HUES48 (cell line): ENCODE results near the gene RMND1.

Experiments used
- H3K27ac ChIP-seq: one replicate; pipeline ENCODE4 v1.7.0; 2013; ENCODE audit warnings: low read depth, low read length, inconsistent platforms
- H3K27me3 ChIP-seq: 2 replicates; pipeline ENCODE4 v1.6.1; 2013; ENCODE audit warnings: mild to moderate bottlenecking, low read length; ENCODE audit not compliant: control insufficient read depth, insufficient read depth
- H3K36me3 ChIP-seq: 2 replicates; pipeline ENCODE4 v1.6.1; 2013; ENCODE audit warnings: low read length; ENCODE audit not compliant: control insufficient read depth, insufficient read depth
- H3K4me1 ChIP-seq: 2 replicates; pipeline ENCODE4 v1.6.1; 2013; ENCODE audit warnings: mild to moderate bottlenecking, low read length; ENCODE audit not compliant: control insufficient read depth, insufficient read depth
- H3K4me3 ChIP-seq: 2 replicates; pipeline ENCODE4 v1.5.1; 2013; ENCODE audit warnings: mild to moderate bottlenecking, low read depth, low read length
- H3K9ac ChIP-seq: 2 replicates; pipeline ENCODE4 v1.6.1; 2013; ENCODE audit warnings: mild to moderate bottlenecking, low read depth, low read length, moderate library complexity
- H3K9me3 ChIP-seq: 2 replicates; pipeline ENCODE4 v1.6.1; 2013; ENCODE audit warnings: low read length; ENCODE audit not compliant: control insufficient read depth, insufficient read depth

Gene RMND1

GRCh38 chr6:151417477-151417876, 34.4 kb downstream of the RMND1 start:
- Histone ChIP-seq H3K9me3 (no peaks in the 10 kb centered on the region), H3K9ac (no peak overlapping the region), H3K4me3 (no peak overlapping the region), H3K36me3 (peaks cover 92% of the 10 kb centered on the region), H3K27ac (no peak overlapping the region), H3K27me3 (no peaks in the 10 kb centered on the region), H3K4me1 (no peaks in the 10 kb centered on the region)

DNA sequence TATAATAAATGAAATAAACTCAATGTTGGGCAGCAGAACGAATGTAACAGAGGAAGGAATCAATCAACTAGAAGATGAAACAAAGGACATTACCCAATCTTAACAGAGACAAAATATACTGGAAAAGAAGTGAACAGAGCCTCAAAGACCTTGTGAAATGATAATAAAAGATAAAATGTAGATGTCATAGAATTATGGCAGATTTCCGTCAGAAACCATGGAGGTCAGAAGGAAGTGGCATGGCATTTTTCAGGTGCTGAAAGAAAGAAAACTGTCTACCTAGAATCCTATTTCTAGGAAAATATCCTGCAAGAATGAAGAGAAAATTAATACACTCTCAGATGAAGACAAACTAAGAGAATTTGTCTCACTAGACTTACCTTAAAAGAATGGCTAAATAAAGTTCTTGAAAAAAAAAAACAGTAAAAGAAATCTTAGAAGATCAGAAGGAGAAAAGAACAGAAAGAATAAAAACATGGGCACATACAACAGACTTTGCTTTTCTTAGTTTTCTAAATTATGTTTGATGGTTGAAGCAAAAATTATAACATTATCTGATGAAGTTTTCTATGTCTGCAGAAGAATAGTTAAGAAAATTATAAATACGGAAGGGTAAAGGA, 37.2 kb downstream of the RMND1 start:
- Histone ChIP-seq H3K9ac (no peak overlapping the region), H3K9me3 (no peaks in the 10 kb centered on the region), H3K4me3 (no peak overlapping the region), H3K4me1 (no peaks in the 10 kb centered on the region), H3K36me3 (peaks cover 84% of the 10 kb centered on the region), H3K27ac (no peak overlapping the region), H3K27me3 (no peaks in the 10 kb centered on the region)

- H3K4me3 ChIP-seq, result no peak overlapping the region
- H3K27me3 ChIP-seq, result no peaks in the 10 kb centered on the region
- peaks cover 79% of the 10 kb centered on the region for H3K36me3 ChIP-seq
- no peaks in the 10 kb centered on the region for H3K4me1 ChIP-seq
- no peak overlapping the region for H3K9ac ChIP-seq
- H3K9me3 ChIP-seq, result no peaks in the 10 kb centered on the region
- H3K27ac ChIP-seq, result no peak overlapping the region
Observed at GRCh38 chr6:151413372-151414145, 38.4 kb downstream of the RMND1 start.

- Histone ChIP-seq H3K36me3 (peaks cover 79% of the 10 kb centered on the region), H3K27me3 (no peaks in the 10 kb centered on the region), H3K27ac (no peak overlapping the region), H3K9ac (no peak overlapping the region), H3K4me3 (no peak overlapping the region), H3K4me1 (no peaks in the 10 kb centered on the region), H3K9me3 (no peaks in the 10 kb centered on the region)
Observed at GRCh38 chr6:151412909-151413308, 39.0 kb downstream of the RMND1 start.

DNA sequence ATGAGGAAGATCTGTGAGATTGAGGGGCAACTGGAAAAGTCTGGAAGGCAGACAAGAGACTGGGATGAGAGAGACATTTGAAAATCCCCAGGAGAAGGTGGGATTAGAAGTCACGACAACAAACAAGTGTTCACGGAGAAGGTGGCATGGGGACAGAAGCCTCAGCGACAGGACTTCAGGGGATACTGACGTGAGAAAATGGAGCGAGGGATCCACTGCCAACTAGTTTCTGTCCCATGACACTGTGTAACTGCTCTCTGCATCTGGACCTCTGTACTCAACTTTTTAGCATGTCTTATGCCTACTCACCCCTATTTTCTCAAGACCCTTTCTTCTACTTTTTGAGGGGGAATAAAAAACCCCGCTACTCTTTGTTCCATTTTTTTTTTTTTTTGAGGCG, 42.2 kb downstream of the RMND1 start:
- no peak overlapping the region for H3K27ac ChIP-seq
- no peaks in the 10 kb centered on the region for H3K9me3 ChIP-seq
- no peak overlapping the region for H3K4me3 ChIP-seq
- peaks cover 71% of the 10 kb centered on the region for H3K36me3 ChIP-seq
- H3K9ac ChIP-seq, result no peak overlapping the region
- H3K27me3 ChIP-seq, result no peaks in the 10 kb centered on the region
- H3K4me1 ChIP-seq, result no peaks in the 10 kb centered on the region

- Histone ChIP-seq H3K9ac (no peak overlapping the region), H3K9me3 (no peaks in the 10 kb centered on the region), H3K4me1 (no peaks in the 10 kb centered on the region), H3K27ac (no peak overlapping the region), H3K27me3 (no peaks in the 10 kb centered on the region), H3K36me3 (peaks cover 71% of the 10 kb centered on the region), H3K4me3 (no peak overlapping the region)
Observed at GRCh38 chr6:151409260-151409659, 42.7 kb downstream of the RMND1 start.

- H3K27me3 ChIP-seq, result no peaks in the 10 kb centered on the region
- H3K4me3 ChIP-seq, result no peak overlapping the region
- no peaks in the 10 kb centered on the region for H3K9me3 ChIP-seq
- H3K36me3 ChIP-seq, result peaks cover 69% of the 10 kb centered on the region
- no peak overlapping the region for H3K9ac ChIP-seq
- H3K27ac ChIP-seq, result no peak overlapping the region
- no peaks in the 10 kb centered on the region for H3K4me1 ChIP-seq
Observed at GRCh38 chr6:151408858-151409257, 43.1 kb downstream of the RMND1 start.

DNA sequence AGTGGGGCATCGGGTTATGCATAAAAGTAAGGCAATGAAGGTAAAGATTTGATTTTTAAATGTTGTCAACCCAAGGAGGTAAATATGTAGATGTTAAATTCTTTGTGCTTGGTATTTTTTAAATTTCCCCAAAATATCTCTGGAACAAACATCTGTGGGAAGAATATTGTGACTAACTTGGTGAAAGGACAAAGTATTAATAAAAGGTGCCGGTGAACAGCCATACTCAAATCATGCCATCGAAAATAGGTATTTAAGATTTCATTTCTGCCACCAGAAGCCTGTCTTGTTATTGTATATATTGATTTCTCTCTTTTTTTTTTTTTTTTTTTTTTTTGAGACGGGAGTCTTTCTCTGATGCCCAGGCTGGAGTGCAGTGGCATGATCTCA, 48.0 kb downstream of the RMND1 start:
- Histone ChIP-seq H3K9me3 (no peaks in the 10 kb centered on the region), H3K27me3 (no peaks in the 10 kb centered on the region), H3K9ac (no peak overlapping the region), H3K4me3 (no peak overlapping the region), H3K27ac (no peak overlapping the region), H3K36me3 (peaks cover 52% of the 10 kb centered on the region), H3K4me1 (no peaks in the 10 kb centered on the region)

DNA sequence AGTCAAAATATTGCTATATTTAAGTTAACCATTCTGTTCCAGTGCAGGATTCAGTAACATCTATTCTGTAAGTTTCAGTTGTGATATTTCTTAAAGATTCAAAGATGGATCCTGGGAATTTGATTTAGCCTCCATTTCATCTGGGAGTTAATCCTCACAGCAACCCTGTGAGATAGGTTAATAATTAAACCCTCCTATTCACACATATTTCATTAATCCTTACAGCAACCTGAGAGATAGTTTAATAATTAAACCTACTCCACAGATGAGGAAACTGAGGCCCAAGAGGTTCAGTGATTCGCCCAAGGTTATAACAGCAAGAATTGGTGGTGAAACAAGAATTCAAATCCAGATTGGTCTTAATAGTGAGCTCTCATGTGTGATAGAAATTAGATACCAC, 49.7 kb downstream of the RMND1 start:
- Histone ChIP-seq H3K4me3 (no peak overlapping the region), H3K9me3 (no peaks in the 10 kb centered on the region), H3K9ac (no peak overlapping the region), H3K27me3 (no peaks in the 10 kb centered on the region), H3K4me1 (no peaks in the 10 kb centered on the region), H3K27ac (no peak overlapping the region), H3K36me3 (peaks cover 45% of the 10 kb centered on the region)

- no peak overlapping the region for H3K27ac ChIP-seq
- H3K36me3 ChIP-seq, result peaks cover 39% of the 10 kb centered on the region
Observed at GRCh38 chr6:151400473-151400872, 51.5 kb downstream of the RMND1 start.

GRCh38 chr6:151399679-151400078, 52.2 kb downstream of the RMND1 start:
- no peak overlapping the region for H3K27ac ChIP-seq
- H3K36me3 ChIP-seq, result peaks cover 33% of the 10 kb centered on the region
- no peak overlapping the region for H3K9ac ChIP-seq
- no peak overlapping the region for H3K4me3 ChIP-seq
- no peaks in the 10 kb centered on the region for H3K4me1 ChIP-seq
- H3K9me3 ChIP-seq, result no peaks in the 10 kb centered on the region
- no peaks in the 10 kb centered on the region for H3K27me3 ChIP-seq

More at GRCh38 chr6:151400473-151400872, 51.5 kb downstream of the RMND1 start:
- no peaks in the 10 kb centered on the region for H3K9me3 ChIP-seq
- H3K9ac ChIP-seq, result no peak overlapping the region
- no peak overlapping the region for H3K4me3 ChIP-seq
- no peaks in the 10 kb centered on the region for H3K27me3 ChIP-seq
- H3K4me1 ChIP-seq, result no peaks in the 10 kb centered on the region
